NT2/D1 (cell line): ENCODE data around the gene QSOX2.

Source experiments
- SUZ12 ChIP-seq: IDR thresholded peaks from 2 replicates; pipeline ENCODE4 v1.6.1; 2011; ENCODE audit not compliant: insufficient read length, insufficient read depth; ENCODE audit errors: extremely low read depth
- YY1 ChIP-seq: IDR thresholded peaks from 2 replicates; pipeline ENCODE4 v1.6.1; 2011; ENCODE audit not compliant: insufficient read length, insufficient read depth

DNA sequence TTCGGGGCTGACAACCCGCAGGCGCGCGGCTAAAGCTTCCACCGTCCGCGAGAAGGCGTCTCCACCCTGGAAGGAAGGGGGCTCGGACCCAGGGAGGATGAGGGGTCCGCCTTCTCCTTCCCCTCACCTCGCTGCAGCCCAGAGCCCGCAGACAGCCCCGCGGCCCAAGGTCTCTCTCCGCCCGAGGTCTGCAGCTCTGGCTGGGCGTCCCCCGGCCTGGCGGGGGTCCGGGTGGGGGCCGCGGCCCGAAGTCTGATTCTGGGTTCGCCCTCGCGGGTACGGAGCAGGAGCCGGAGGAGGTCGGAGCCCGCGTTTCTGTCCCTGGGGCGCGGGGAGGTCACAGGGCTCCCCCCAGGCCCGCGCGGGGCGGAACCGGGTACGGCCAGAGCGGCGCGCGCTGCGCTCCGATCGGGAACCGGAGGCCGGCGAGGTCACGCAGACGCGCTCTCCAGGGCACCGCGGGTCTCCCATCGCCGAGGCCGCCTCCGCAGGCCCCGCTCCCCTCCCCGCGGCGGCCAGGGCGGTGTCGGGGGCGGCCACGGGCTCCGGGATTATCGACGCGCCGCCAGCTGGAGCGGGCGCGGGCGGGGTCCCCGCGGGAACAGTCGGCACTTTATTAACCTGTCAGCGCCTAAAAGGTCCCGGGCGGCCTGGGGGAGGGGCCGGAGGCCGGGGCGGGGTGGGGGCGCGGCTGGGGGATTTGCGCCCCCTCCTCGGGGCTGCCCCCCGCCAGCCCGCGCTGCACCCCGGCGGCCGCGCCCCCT, 52.3 kb downstream of the QSOX2 start:
- TF ChIP-seq YY1 (no peak), SUZ12 (no peak)
